IMR-90 (cell line): ENCODE measurements around the gene CPNE4. TPM values are rescaled to one million over a fixed set of nuclear protein-coding genes. Genes with fewer than 3 reads are reported as not detected.

ENCODE experiments used
- ATAC-seq: fragments of 200-7000 bp; cut with Tn5 transposase; 2 replicates; pipeline ENCODE4 v1.9.1; 2020; ENCODE audit warnings: low read depth, mild to moderate bottlenecking, moderate library complexity
- BruUV-seq: library from RNA; stranded (reverse); fragments of 400-500 nt; replicated peaks from 2 replicates; lab custom pipeline; 2021; lab: Mats Ljungman, UMichigan
- CTCF ChIA-PET: fragments of 300-600 bp; formaldehyde crosslinking; extraction: SDS; loops from one replicate; lab custom pipeline; 2021; ENCODE audit warnings: antibody characterized with exemption; lab: Yijun Ruan, JAX
- POLR2A ChIA-PET: fragments of 300-600 bp; sonication (Branson Sonifier 250); formaldehyde crosslinking; loops from one replicate; lab custom pipeline; 2022; ENCODE audit warnings: antibody characterized with exemption; ENCODE audit not compliant: unreplicated experiment; lab: Charles Lee
- DNase-seq: peaks from one replicate; pipeline ENCODE4 v3.0.0; 2013
- H2AFZ ChIP-seq: replicated peaks from 2 replicates; pipeline ENCODE3; 2013; ENCODE audit warnings: low read length, mild to moderate bottlenecking; ENCODE audit not compliant: poor library complexity
- H2AK5ac ChIP-seq: 2 replicates; pipeline ENCODE4 v1.6.1; 2013; ENCODE audit warnings: low read depth, low read length, inconsistent platforms
- H2AK9ac ChIP-seq: replicated peaks from 2 replicates; pipeline ENCODE3; 2013; ENCODE audit warnings: mild to moderate bottlenecking, low read depth, low read length, moderate library complexity; ENCODE audit not compliant: poor library complexity
- H2BK120ac ChIP-seq: 2 replicates; pipeline ENCODE4 v1.6.1; 2013; ENCODE audit warnings: low read depth, low read length, inconsistent platforms
- H2BK15ac ChIP-seq: 3 replicates; pipeline ENCODE4 v1.6.1; 2013; ENCODE audit warnings: low read depth, low read length, inconsistent platforms
- H2BK20ac ChIP-seq: 2 replicates; pipeline ENCODE4 v1.6.1; 2013; ENCODE audit warnings: low read depth, mild to moderate bottlenecking, inconsistent platforms, low read length, moderate library complexity
- H2BK5ac ChIP-seq: 2 replicates; pipeline ENCODE4 v1.6.1; 2013; ENCODE audit warnings: mild to moderate bottlenecking, low read depth, low read length, inconsistent platforms; ENCODE audit not compliant: poor library complexity, severe bottlenecking
- H3K14ac ChIP-seq: replicated peaks from 2 replicates; pipeline ENCODE4 v1.6.1; 2013; ENCODE audit warnings: low read depth, low read length, inconsistent platforms
- H3K18ac ChIP-seq: 2 replicates; pipeline ENCODE4 v1.6.1; 2013; ENCODE audit warnings: low read depth, low read length, control low read depth
- H3K23ac ChIP-seq: 2 replicates; pipeline ENCODE4 v1.6.1; 2013; ENCODE audit warnings: low read depth, low read length, inconsistent platforms
- H3K27ac ChIP-seq: 2 replicates; pipeline ENCODE4 v1.5.1; 2013; ENCODE audit warnings: mild to moderate bottlenecking, control low read depth, low read length; ENCODE audit not compliant: insufficient read depth
- H3K27me3 ChIP-seq: 2 replicates; pipeline ENCODE4 v1.6.1; 2013; ENCODE audit warnings: low read length; ENCODE audit not compliant: control insufficient read depth, insufficient read depth
- H3K36me3 ChIP-seq: 2 replicates; pipeline ENCODE4 v1.6.1; 2013; ENCODE audit warnings: low read length, mixed read lengths; ENCODE audit not compliant: control insufficient read depth, insufficient read depth
- H3K4ac ChIP-seq: 2 replicates; pipeline ENCODE4 v1.6.1; 2013; ENCODE audit warnings: low read depth, low read length, inconsistent platforms
- H3K4me1 ChIP-seq: 2 replicates; pipeline ENCODE4 v1.6.1; 2013; ENCODE audit warnings: low read length, mixed read lengths; ENCODE audit not compliant: control insufficient read depth, insufficient read depth
- H3K4me2 ChIP-seq: 2 replicates; pipeline ENCODE4 v1.6.1; 2013; ENCODE audit warnings: low read depth, mild to moderate bottlenecking, control low read depth, low read length, moderate library complexity
- H3K4me3 ChIP-seq: 2 replicates; pipeline ENCODE4 v1.5.1; 2013; ENCODE audit warnings: low read depth, mild to moderate bottlenecking, control low read depth, low read length, moderate library complexity; ENCODE audit not compliant: insufficient read depth
- H3K56ac ChIP-seq: 2 replicates; pipeline ENCODE4 v1.6.1; 2013; ENCODE audit warnings: low read length, inconsistent platforms; ENCODE audit not compliant: insufficient read depth; ENCODE audit errors: extremely low read depth
- H3K79me1 ChIP-seq, 2 experiments: 2 replicates each; pipeline ENCODE4 v1.6.1; 2013; ENCODE audit warnings: low read length in 2 of 2, inconsistent platforms in 1 of 2, low read depth in 1 of 2
- H3K9ac ChIP-seq: 2 replicates; pipeline ENCODE4 v1.6.1; 2013; ENCODE audit warnings: low read depth, low read length, control low read depth
- H3K9me1 ChIP-seq: 2 replicates; pipeline ENCODE4 v1.6.1; 2013; ENCODE audit warnings: low read length, inconsistent platforms; ENCODE audit not compliant: insufficient read depth
- H3K9me3 ChIP-seq: 2 replicates; pipeline ENCODE4 v1.6.1; 2013; ENCODE audit warnings: low read length; ENCODE audit not compliant: control insufficient read depth, insufficient read depth
- H4K20me1 ChIP-seq: 2 replicates; pipeline ENCODE4 v1.6.1; 2013; ENCODE audit warnings: low read length, inconsistent platforms; ENCODE audit not compliant: insufficient read depth
- H4K5ac ChIP-seq: 2 replicates; pipeline ENCODE4 v1.6.1; 2013; ENCODE audit warnings: mild to moderate bottlenecking, low read depth, low read length, control low read depth
- H4K8ac ChIP-seq, 2 experiments: 2 replicates each; pipeline ENCODE4 v1.6.1; 2013; ENCODE audit warnings: low read depth in 2 of 2, low read length in 2 of 2, control low read depth in 1 of 2, inconsistent platforms in 1 of 2
- H4K91ac ChIP-seq: 2 replicates; pipeline ENCODE4 v1.6.1; 2013; ENCODE audit warnings: low read depth, low read length, inconsistent platforms; ENCODE audit not compliant: insufficient read depth
- CEBPB ChIP-seq: IDR thresholded peaks from 2 replicates; pipeline ENCODE4 v1.6.1; 2012; ENCODE audit warnings: low read depth, low read length, improper control_type of control experiment
- CHD1 ChIP-seq: IDR thresholded peaks from 2 replicates; pipeline ENCODE4 v1.6.1; 2012; ENCODE audit warnings: low read depth, low read length, improper control_type of control experiment
- FOS ChIP-seq: fragments of 150-350 bp; IDR thresholded peaks from 2 replicates; pipeline ENCODE4 v1.6.1; 2016; ENCODE audit warnings: low read depth, low read length
- MAFK ChIP-seq: IDR thresholded peaks from 2 replicates; pipeline ENCODE4 v1.6.1; 2012; ENCODE audit warnings: low read depth, low read length, improper control_type of control experiment
- POLR2A ChIP-seq: IDR thresholded peaks from 2 replicates; pipeline ENCODE4 v1.6.1; 2012; ENCODE audit warnings: mild to moderate bottlenecking, low read depth, low read length
- RAD21 ChIP-seq: IDR thresholded peaks from 2 replicates; pipeline ENCODE4 v1.6.1; 2012; ENCODE audit warnings: low read length, improper control_type of control experiment
- RCOR1 ChIP-seq: IDR thresholded peaks from 2 replicates; pipeline ENCODE4 v1.6.1; 2012; ENCODE audit warnings: mild to moderate bottlenecking, low read length, improper control_type of control experiment; ENCODE audit not compliant: insufficient replicate concordance
- RFX5 ChIP-seq: IDR thresholded peaks from 2 replicates; pipeline ENCODE4 v1.8.0; 2012; ENCODE audit warnings: low read depth, mild to moderate bottlenecking, low read length, moderate library complexity
- SMC3 ChIP-seq: fragments of 150-350 bp; IDR thresholded peaks from 2 replicates; pipeline ENCODE4 v1.6.1; 2016; ENCODE audit warnings: low read depth, mild to moderate bottlenecking, antibody characterized with exemption, low read length, moderate library complexity
- WGBS, 2 experiments: methylation state at CpG; one replicate each; pipeline versions ENCODE4 v1.1.5 to v1.1.7; 2013; ENCODE audit warnings: missing lambda C conversion rate in 2 of 2; ENCODE audit not compliant: insufficient read length in 1 of 2; ENCODE audit errors: extremely low coverage in 2 of 2; 5-methylcytosine and 5-hydroxymethylcytosine counted together
- dilution Hi-C: fragments of 300-500 bp; cut with HindIII; formaldehyde crosslinking; loops from one replicate; pipeline ENCODE4 v1.14.3; 2018; ENCODE audit warnings: low sequenced_read_pairs; ENCODE audit not compliant: unreplicated experiment
- in situ Hi-C: fragments of 300-500 bp; cut with MboI; formaldehyde crosslinking; loops from 3 replicates; pipeline ENCODE4 v1.14.3; 2019; ENCODE audit warnings: low sequenced_read_pairs, inconsistent platforms, mixed read lengths
- intact Hi-C: fragments of 100-400 bp; cut with micrococcal nuclease; formaldehyde crosslinking; loops from 2 replicates; pipeline ENCODE4 v1.10.0; 2022
- polyA plus RNA-seq, 3 experiments: library from polyadenylated mRNA; depleted of rRNA; stranded (reverse); fragments of >200 nt; gene quantifications; 2 replicates each; pipeline ENCODE4 v1.2.3, GENCODE V29; 2012; ENCODE audit warnings: low replicate concordance in 1 of 3
- total RNA-seq: library from RNA; depleted of rRNA; stranded (reverse); fragments of >200 nt; gene quantifications from 2 replicates; pipeline ENCODE4 v1.2.3, GENCODE V29; 2012
- TF ChIP-seq, protein P1 (sequence below): fragments of 150-350 bp; IDR thresholded peaks from 2 replicates; pipeline ENCODE4 v1.6.1; 2017; ENCODE audit warnings: mild to moderate bottlenecking, antibody characterized with exemption, low read length, low read depth
- TF ChIP-seq, protein P2 (sequence below): fragments of 150-350 bp; IDR thresholded peaks from 2 replicates; pipeline ENCODE4 v1.6.1; 2016; ENCODE audit warnings: low read depth, mild to moderate bottlenecking, low read length, moderate library complexity, borderline replicate concordance

CPNE4 gene
- total and polyA plus RNA-seq, 2 of the 4 experiments (the other 2 are of a cell fraction) = not detected

DNA sequence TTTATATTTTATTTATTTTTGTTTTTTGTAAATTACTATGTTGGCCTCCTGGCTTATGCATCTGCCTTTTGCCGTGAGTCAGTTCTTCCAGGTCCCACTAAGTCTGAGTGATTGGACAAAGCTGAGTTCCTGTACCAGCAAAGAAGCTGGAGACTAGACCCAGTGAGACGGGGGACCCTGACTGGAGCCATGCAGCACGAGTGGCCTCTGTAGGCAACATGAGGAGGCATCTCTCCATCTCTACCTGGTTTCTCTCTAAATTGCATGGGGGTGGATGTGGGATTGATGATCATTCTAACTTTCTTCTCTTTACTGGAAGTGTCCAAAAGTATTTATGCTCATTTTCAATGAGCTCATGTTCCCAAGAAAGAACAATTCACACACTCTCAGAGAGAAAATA, 376.7 kb downstream of the CPNE4 start:
- no peak overlapping the region for H3K56ac ChIP-seq
- no peak overlapping the region for H4K5ac ChIP-seq
- H4K20me1 ChIP-seq = no peaks in the 10 kb centered on the region
- H3K27ac ChIP-seq = no peak overlapping the region
- CTCF ChIA-PET = no interaction called here
- dilution Hi-C loops (no loop called here), in situ Hi-C loops (no loop called here), intact Hi-C loops (no loop called here)
- ATAC-seq = no peak
- no peak for TF ChIP-seq RAD21
- TF ChIP-seq POLR2A = no peak
- TF ChIP-seq, protein P1, sequence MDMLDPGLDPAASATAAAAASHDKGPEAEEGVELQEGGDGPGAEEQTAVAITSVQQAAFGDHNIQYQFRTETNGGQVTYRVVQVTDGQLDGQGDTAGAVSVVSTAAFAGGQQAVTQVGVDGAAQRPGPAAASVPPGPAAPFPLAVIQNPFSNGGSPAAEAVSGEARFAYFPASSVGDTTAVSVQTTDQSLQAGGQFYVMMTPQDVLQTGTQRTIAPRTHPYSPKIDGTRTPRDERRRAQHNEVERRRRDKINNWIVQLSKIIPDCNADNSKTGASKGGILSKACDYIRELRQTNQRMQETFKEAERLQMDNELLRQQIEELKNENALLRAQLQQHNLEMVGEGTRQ = no peak
- TF ChIP-seq MAFK = no peak
- no peak for TF ChIP-seq FOS
- TF ChIP-seq, protein P2, sequence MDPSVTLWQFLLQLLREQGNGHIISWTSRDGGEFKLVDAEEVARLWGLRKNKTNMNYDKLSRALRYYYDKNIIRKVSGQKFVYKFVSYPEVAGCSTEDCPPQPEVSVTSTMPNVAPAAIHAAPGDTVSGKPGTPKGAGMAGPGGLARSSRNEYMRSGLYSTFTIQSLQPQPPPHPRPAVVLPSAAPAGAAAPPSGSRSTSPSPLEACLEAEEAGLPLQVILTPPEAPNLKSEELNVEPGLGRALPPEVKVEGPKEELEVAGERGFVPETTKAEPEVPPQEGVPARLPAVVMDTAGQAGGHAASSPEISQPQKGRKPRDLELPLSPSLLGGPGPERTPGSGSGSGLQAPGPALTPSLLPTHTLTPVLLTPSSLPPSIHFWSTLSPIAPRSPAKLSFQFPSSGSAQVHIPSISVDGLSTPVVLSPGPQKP = no peak
- TF ChIP-seq CHD1 = no peak
- TF ChIP-seq RFX5 = no peak
- no peak for TF ChIP-seq CEBPB
- TF ChIP-seq SMC3 = no peak
- no peak for TF ChIP-seq RCOR1
- no peak overlapping the region for H2BK15ac ChIP-seq
- 33% methylated on average over 1 of the region's 3 CpGs; no CpG with 5 or more reads in 1 of the 2 experiments for WGBS, 2 experiments
- no peaks in the 10 kb centered on the region for H3K79me1 ChIP-seq
- no peak overlapping the region for H2BK20ac ChIP-seq
- no peak overlapping the region for H3K18ac ChIP-seq
- no peak overlapping the region for H2BK5ac ChIP-seq
- H3K9me1 ChIP-seq = no peaks in the 10 kb centered on the region
- no peak overlapping the region for H2BK120ac ChIP-seq
- H3K4ac ChIP-seq = no peak overlapping the region
- no peak overlapping the region for H2AK5ac ChIP-seq
- H3K4me2 ChIP-seq = no peak overlapping the region
- no peaks in the 10 kb centered on the region for H3K36me3 ChIP-seq
- H3K9ac ChIP-seq = no peak overlapping the region
- no peak overlapping the region for H3K4me3 ChIP-seq
- no peak overlapping the region for H2AFZ ChIP-seq
- no TSS peak for BruUV-seq
- no peaks in the 10 kb centered on the region; the same call in 1 of the 2 replicates for H3K9me3 ChIP-seq
- H4K91ac ChIP-seq = no peak overlapping the region
- H4K8ac ChIP-seq = no peak overlapping the region
- H3K4me1 ChIP-seq = no peaks in the 10 kb centered on the region
- POLR2A ChIA-PET = no interaction called here
- H3K23ac ChIP-seq = no peak overlapping the region
- no peak overlapping the region for H2AK9ac ChIP-seq
- no peak for DNase-seq
- H3K27me3 ChIP-seq = no peaks in the 10 kb centered on the region
- no peak overlapping the region for H3K14ac ChIP-seq
